Muscle layer of colon (tissue), 2 donors: Measurements from ENCODE around the gene CCZ1B.
"Not testable (repeated sequence)": the region's sequence is repeated elsewhere in the genome, so short reads cannot be mapped to it uniquely, and the experiment has no call there.

Experiments
- H3K27ac ChIP-seq: one replicate; pipeline ENCODE4 v1.7.0; 2013; ENCODE audit warnings: low read depth, mild to moderate bottlenecking, low read length, moderate library complexity
- H3K27me3 ChIP-seq, 2 donors: one replicate each; pipeline ENCODE4 v1.7.0; 2013; ENCODE audit warnings: low read length in 2 of 2, mild to moderate bottlenecking in 2 of 2; ENCODE audit not compliant: insufficient read depth in 2 of 2, control insufficient read depth in 1 of 2
- H3K36me3 ChIP-seq: one replicate; pipeline ENCODE4 v1.7.0; 2013; ENCODE audit warnings: mild to moderate bottlenecking, low read length; ENCODE audit not compliant: insufficient read depth
- H3K4me1 ChIP-seq: one replicate; pipeline ENCODE4 v1.7.0; 2013; ENCODE audit warnings: mild to moderate bottlenecking, low read length; ENCODE audit not compliant: insufficient read depth
- H3K4me3 ChIP-seq, 2 donors: one replicate each; pipeline ENCODE4 v1.7.0; 2013; ENCODE audit warnings: low read length in 2 of 2, low read depth in 1 of 2, mild to moderate bottlenecking in 1 of 2, moderate library complexity in 1 of 2
- H3K9ac ChIP-seq: one replicate; pipeline ENCODE4 v1.7.0; 2013; ENCODE audit warnings: low read length
- H3K9me3 ChIP-seq: one replicate; pipeline ENCODE4 v1.7.0; 2013; ENCODE audit warnings: mild to moderate bottlenecking, low read length
- donor health status: abdominal sarcoma.
- donor health status: Adenocarcinoma of cecum.

Gene CCZ1B

GRCh38 chr7:6826151-6826550 is at the start of gene CCZ1B:
Gene CCZ1B, minus strand, starts transcription at chr7:6826275. Its CDS starts 78 bp downstream, at chr7:6826197.
- H3K4me1 ChIP-seq, H3K9me3 ChIP-seq, H3K9ac ChIP-seq, H3K36me3 ChIP-seq, H3K27ac ChIP-seq, H3K27me3 ChIP-seq: not testable (repeated sequence)
- H3K4me3 ChIP-seq, result peak within 1 kb of the TSS; percentile 53 to 55

GRCh38 chr7:6875022-6875421 is 48.9 kb upstream of the CCZ1B start:
- not testable (repeated sequence) for H3K4me1 ChIP-seq, H3K36me3 ChIP-seq, H3K27me3 ChIP-seq, H3K4me3 ChIP-seq, H3K27ac ChIP-seq, H3K9me3 ChIP-seq, H3K9ac ChIP-seq

- H3K9ac ChIP-seq, H3K36me3 ChIP-seq, H3K4me3 ChIP-seq, H3K27me3 ChIP-seq, H3K27ac ChIP-seq, H3K9me3 ChIP-seq, H3K4me1 ChIP-seq: not testable (repeated sequence)
Measured at GRCh38 chr7:6872246-6872945, 46.3 kb upstream of the CCZ1B start.

GRCh38 chr7:6871421-6872144 is 45.5 kb upstream of the CCZ1B start:
- not testable (repeated sequence) for H3K27me3 ChIP-seq, H3K36me3 ChIP-seq, H3K9ac ChIP-seq, H3K27ac ChIP-seq, H3K4me3 ChIP-seq, H3K4me1 ChIP-seq, H3K9me3 ChIP-seq

GRCh38 chr7:6864751-6865150 is 38.7 kb upstream of the CCZ1B start:
- H3K9ac ChIP-seq, H3K9me3 ChIP-seq, H3K4me1 ChIP-seq, H3K27me3 ChIP-seq, H3K36me3 ChIP-seq, H3K27ac ChIP-seq, H3K4me3 ChIP-seq: not testable (repeated sequence)

GRCh38 chr7:6864188-6864587 is 38.1 kb upstream of the CCZ1B start:
- not testable (repeated sequence) for H3K4me3 ChIP-seq, H3K9me3 ChIP-seq, H3K36me3 ChIP-seq, H3K9ac ChIP-seq, H3K27me3 ChIP-seq, H3K27ac ChIP-seq, H3K4me1 ChIP-seq

- not testable (repeated sequence) for H3K36me3 ChIP-seq, H3K27me3 ChIP-seq, H3K27ac ChIP-seq, H3K4me1 ChIP-seq, H3K9ac ChIP-seq, H3K9me3 ChIP-seq, H3K4me3 ChIP-seq
Measured at GRCh38 chr7:6862876-6863275, 36.8 kb upstream of the CCZ1B start.

GRCh38 chr7:6857721-6858314 is 31.7 kb upstream of the CCZ1B start:
- not testable (repeated sequence) for H3K27ac ChIP-seq, H3K4me3 ChIP-seq, H3K9me3 ChIP-seq, H3K9ac ChIP-seq, H3K27me3 ChIP-seq, H3K4me1 ChIP-seq, H3K36me3 ChIP-seq

- not testable (repeated sequence) for H3K4me3 ChIP-seq, H3K27me3 ChIP-seq, H3K27ac ChIP-seq, H3K9me3 ChIP-seq, H3K36me3 ChIP-seq, H3K9ac ChIP-seq, H3K4me1 ChIP-seq
Measured at GRCh38 chr7:6855563-6856131, 29.6 kb upstream of the CCZ1B start.

- H3K4me3 ChIP-seq, result peak overlapping the region in 1 of 2 donors; percentile 42
- H3K36me3 ChIP-seq, H3K27me3 ChIP-seq, H3K4me1 ChIP-seq, H3K9ac ChIP-seq, H3K27ac ChIP-seq, H3K9me3 ChIP-seq: not testable (repeated sequence)
Measured at GRCh38 chr7:6854747-6855562, 28.9 kb upstream of the CCZ1B start.

- H3K27ac ChIP-seq, H3K27me3 ChIP-seq, H3K4me1 ChIP-seq, H3K9me3 ChIP-seq, H3K9ac ChIP-seq, H3K36me3 ChIP-seq, H3K4me3 ChIP-seq: not testable (repeated sequence)
Measured at GRCh38 chr7:6853681-6854080, 27.6 kb upstream of the CCZ1B start.
